Kidney (tissue), 22 donors: ENCODE measurements around the gene SLC3A2. TPM values are rescaled to one million over a fixed set of nuclear protein-coding genes. Genes with fewer than 3 reads are reported as not detected.

Source experiments
- DNase-seq, 5 donors: peaks; one replicate each; pipeline ENCODE4 v3.0.0-alpha.2; 2013 to 2020
- FAIRE-seq: peaks from 2 replicates; lab custom pipeline; 2012; peaks lifted over from hg19 to GRCh38; lab: Jason Lieb, UNC
- H3K27ac ChIP-seq, 2 donors: one replicate each; pipeline ENCODE4 v1.7.0; 2013; ENCODE audit warnings: low read depth in 2 of 2, low read length in 2 of 2, inconsistent platforms in 1 of 2
- H3K27me3 ChIP-seq: one replicate; pipeline ENCODE4 v1.7.1; 2013; ENCODE audit warnings: low read length, inconsistent platforms; ENCODE audit not compliant: control insufficient read depth, insufficient read depth
- H3K36me3 ChIP-seq, 3 donors: one replicate each; pipeline versions ENCODE4 v1.7.0 to v1.7.1; 2013; ENCODE audit warnings: low read length in 3 of 3, control low read depth in 1 of 3, inconsistent platforms in 1 of 3; ENCODE audit not compliant: insufficient read depth in 3 of 3, control insufficient read depth in 2 of 3
- H3K4me1 ChIP-seq, 3 donors: one replicate each; pipeline versions ENCODE4 v1.7.0 to v1.7.1; 2013; ENCODE audit warnings: low read length in 3 of 3, inconsistent platforms in 1 of 3, low read depth in 1 of 3; ENCODE audit not compliant: control insufficient read depth in 2 of 3, insufficient read depth in 2 of 3
- H3K4me3 ChIP-seq, 3 donors: one replicate each; pipeline versions ENCODE4 v1.7.0 to v1.8.1; 2013; ENCODE audit warnings: low read length in 3 of 3, control low read depth in 1 of 3, inconsistent platforms in 1 of 3
- H3K9ac ChIP-seq, 3 donors: one replicate each; pipeline versions ENCODE4 v1.7.0 to v1.7.1; 2013; ENCODE audit warnings: low read length in 3 of 3, control low read depth in 1 of 3, inconsistent platforms in 1 of 3
- H3K9me3 ChIP-seq, 3 donors: one replicate each; pipeline versions ENCODE4 v1.7.0 to v1.7.1; 2013; ENCODE audit warnings: low read length in 3 of 3, control low read depth in 1 of 3, inconsistent platforms in 1 of 3; ENCODE audit not compliant: control insufficient read depth in 2 of 3, insufficient read depth in 1 of 3
- CTCF ChIP-seq: IDR thresholded peaks from 3 replicates; pipeline ENCODE4 v1.5.1; 2012; ENCODE audit warnings: mild to moderate bottlenecking, moderate library complexity, borderline replicate concordance; ENCODE audit not compliant: insufficient read depth; ENCODE audit errors: extremely low read depth
- intact Hi-C: fragments of 100-400 bp; cut with DNase I; formaldehyde crosslinking; loops from one replicate; pipeline ENCODE4 v1.11.1; 2022
- long read RNA-seq, 10 donors: library from polyadenylated mRNA in 1 of 10; unstranded in 1 of 10; transcript quantifications; one replicate each; pipeline ENCODE4 v2.0.0 and lab custom pipeline, GENCODE V29; 2021 to 2026
- polyA plus RNA-seq: library from polyadenylated mRNA; stranded (reverse); fragments of 350-450 nt; fragmentation: Illumina TruSeq; extraction: RNeasy Lipid Tissue Mini Kit (QIAGEN cat#74804); gene quantifications from one replicate; pipeline ENCODE4 v1.2.3, GENCODE V29; 2014; ENCODE audit warnings: low read depth, low replicate concordance; ENCODE audit not compliant: insufficient read depth
- total RNA-seq: library from RNA; stranded (reverse); fragmentation: NEBNext Ultra II Directional; extraction: Animal tissue kit (Norgen Biotek cat#: 25700); gene quantifications from one replicate; pipeline ENCODE4 v1.2.1, GENCODE V29; 2021
- donor health status: control.
- donor health status: control.
- donor health status: control.
- donor health status: control.
- donor health status: control.
- donor health status: DM: yes; HTN: yes; CAD: no.
- donor health status: Normal renal cell carcinoma (clear cell type).

SLC3A2 gene
- total RNA-seq (203 TPM), polyA plus RNA-seq (299 TPM)
- long read RNA-seq, donor 1, transcript SLC3A2-208 (8 exons, 1,486 nt) = minor isoform, 6 of 25 reads
- long read RNA-seq, donor 1, transcript SLC3A2-201 (9 exons, 1,904 nt) = major isoform, 16 of 25 reads
- long read RNA-seq, donor 1, partial matches to known transcripts = 0 of 25 reads
- long read RNA-seq, donor 1, other reads (novel, unspliced or antisense) = 0 of 25 reads
- long read RNA-seq, donor 2, transcript SLC3A2-201 (9 exons, 1,904 nt) = major isoform, 33 of 40 reads
- long read RNA-seq, donor 2, transcript SLC3A2-208 (8 exons, 1,486 nt) = minor isoform, 5 of 40 reads
- long read RNA-seq, donor 2, partial matches to known transcripts = 0 of 40 reads
- long read RNA-seq, donor 2, other reads (novel, unspliced or antisense) = 0 of 40 reads
- long read RNA-seq, donor 3, transcript SLC3A2-208 (8 exons, 1,486 nt) = minor isoform, 6 of 41 reads
- long read RNA-seq, donor 3, transcript SLC3A2-201 (9 exons, 1,904 nt) = major isoform, 32 of 41 reads
- long read RNA-seq, donor 3, partial matches to known transcripts = 0 of 41 reads
- long read RNA-seq, donor 3, other reads (novel, unspliced or antisense) = 0 of 41 reads
- long read RNA-seq, donor 4, transcript SLC3A2-201 (9 exons, 1,904 nt) = major isoform, 23 of 33 reads
- long read RNA-seq, donor 4, partial matches to known transcripts = 6 of 33 reads
- long read RNA-seq, donor 4, other reads (novel, unspliced or antisense) = 0 of 33 reads
- long read RNA-seq, donor 5, partial matches to known transcripts = 0 of 1 reads
- long read RNA-seq, donor 5, other reads (novel, unspliced or antisense) = 0 of 1 reads
- long read RNA-seq, donor 6, transcript SLC3A2-201 (9 exons, 1,904 nt) = major isoform, 13 of 18 reads
- long read RNA-seq, donor 6, partial matches to known transcripts = 0 of 18 reads
- long read RNA-seq, donor 6, other reads (novel, unspliced or antisense) = 0 of 18 reads
- long read RNA-seq, donor 7, transcript SLC3A2-208 (8 exons, 1,486 nt) = minor isoform, 14 of 193 reads
- long read RNA-seq, donor 7, transcript SLC3A2-201 (9 exons, 1,904 nt) = major isoform, 145 of 193 reads
- long read RNA-seq, donor 7, partial matches to known transcripts = 9 of 193 reads
- long read RNA-seq, donor 7, other reads (novel, unspliced or antisense) = 18 of 193 reads
- long read RNA-seq, donor 8, transcript SLC3A2-201 (9 exons, 1,904 nt) = major isoform, 14 of 22 reads
- long read RNA-seq, donor 8, partial matches to known transcripts = 0 of 22 reads
- long read RNA-seq, donor 8, other reads (novel, unspliced or antisense) = 0 of 22 reads
- long read RNA-seq, donor 9, transcript SLC3A2-201 (9 exons, 1,904 nt) = major isoform, 10 of 12 reads
- long read RNA-seq, donor 9, partial matches to known transcripts = 0 of 12 reads
- long read RNA-seq, donor 9, other reads (novel, unspliced or antisense) = 0 of 12 reads
- long read RNA-seq, donor 10, transcript SLC3A2-208 (8 exons, 1,486 nt) = minor isoform, 8 of 58 reads
- long read RNA-seq, donor 10, transcript SLC3A2-201 (9 exons, 1,904 nt) = major isoform, 35 of 58 reads
- long read RNA-seq, donor 10, partial matches to known transcripts = 11 of 58 reads
- long read RNA-seq, donor 10, other reads (novel, unspliced or antisense) = 0 of 58 reads

- FAIRE-seq (no peak), DNase-seq (peak; percentile 90 to 97 (median 96))
- intact Hi-C loops = no loop called here
- peaks cover 18 to 40% (median 29%) of the 10 kb centered on the region in 3 donors for H3K36me3 ChIP-seq
- peak within 1 kb of the TSS; percentile 97 to 100 for H3K27ac ChIP-seq
- no peaks in the 10 kb centered on the region for H3K9me3 ChIP-seq
- peak; percentile 66 for TF ChIP-seq CTCF
- peak within 1 kb of the TSS; percentile 98 to 100 (median 99) for H3K9ac ChIP-seq
- H3K27me3 ChIP-seq = no peaks in the 10 kb centered on the region
- peak within 1 kb of the TSS; percentile 98 to 100 (median 99) for H3K4me3 ChIP-seq
- H3K4me1 ChIP-seq = peaks cover 5 to 35% (median 30%) of the 10 kb centered on the region in 3 donors
Observed at GRCh38 chr11:62880803-62881578, at the start of gene SLC3A2. SLC3A2 (plus strand) TSS chr11:62880896; CDS start chr11:62881024, 128 bp downstream.

- peak overlapping the region; percentile 62 to 89 (median 65) for H3K9ac ChIP-seq
- H3K9me3 ChIP-seq = no peaks in the 10 kb centered on the region
- intact Hi-C loops = no loop called here
- peak overlapping the region; percentile 76 to 95 (median 79) for H3K4me3 ChIP-seq
- H3K36me3 ChIP-seq = peaks cover 4 to 29% (median 13%) of the 10 kb centered on the region in 3 donors
- no peak for TF ChIP-seq CTCF
- peak overlapping the region; percentile 98 to 99 for H3K27ac ChIP-seq
- FAIRE-seq (no peak), DNase-seq (peak in 4 of 5 donors; percentile 81 to 91 (median 88))
- H3K4me1 ChIP-seq = peaks cover 3 to 16% (median 6%) of the 10 kb centered on the region in 3 donors
- H3K27me3 ChIP-seq = no peaks in the 10 kb centered on the region
Observed at GRCh38 chr11:62830904-62831519, 49.7 kb upstream of the SLC3A2 start.
